WTC11 (cell line): ENCODE measurements around the gene ARVCF. TPM values are rescaled to one million over a fixed set of nuclear protein-coding genes. Genes with fewer than 3 reads are reported as not detected.

Source experiments
- ATAC-seq: fragments of 200-7000 bp; cut with Tn5 transposase; 2 replicates; pipeline ENCODE4 v1.10.0; 2021; ENCODE audit warnings: mild to moderate bottlenecking, moderate library complexity
- CTCF ChIA-PET: fragments of 300-600 bp; sonication (Branson Sonifier 250); formaldehyde crosslinking; loops from one replicate; lab custom pipeline; 2021; ENCODE audit warnings: antibody characterized with exemption; lab: Charles Lee
- POLR2A ChIA-PET: fragments of 350-600 bp; sonication (Branson Sonifier 250); formaldehyde crosslinking; loops from one replicate; lab custom pipeline; 2021; ENCODE audit warnings: antibody characterized with exemption; lab: Charles Lee
- DNase-seq: peaks from one replicate; pipeline ENCODE4 v3.0.0; 2021; ENCODE audit warnings: low spot score
- H3K27ac Mint-ChIP-seq: 2 replicates; pipeline ENCODE4 v1.8.0; 2021; ENCODE audit warnings: mixed read lengths
- H3K27me3 Mint-ChIP-seq: 2 replicates; pipeline ENCODE4 v1.8.0; 2021; ENCODE audit warnings: low read depth, mild to moderate bottlenecking, moderate library complexity, mixed read lengths
- H3K36me3 Mint-ChIP-seq: 2 replicates; pipeline ENCODE4 v1.8.0; 2021; ENCODE audit warnings: mixed read lengths
- H3K4me1 Mint-ChIP-seq: 2 replicates; pipeline ENCODE4 v1.8.0; 2022; ENCODE audit warnings: mixed read lengths
- H3K4me3 Mint-ChIP-seq: 2 replicates; pipeline ENCODE4 v1.8.0; 2021; ENCODE audit warnings: mild to moderate bottlenecking, moderate library complexity, mixed read lengths
- H3K9me3 Mint-ChIP-seq: 2 replicates; pipeline ENCODE4 v1.8.0; 2021; ENCODE audit warnings: mixed read lengths
- EMX1 ChIP-seq: fragments of 250-450 bp; sonication (Bioruptor Pico); IDR thresholded peaks from 2 replicates; pipeline ENCODE4 v1.8.0; 2021; ENCODE audit warnings: mild to moderate bottlenecking
- ESRRA ChIP-seq: sonication (generic); formaldehyde crosslinking; IDR thresholded peaks from 2 replicates; pipeline ENCODE4 v1.8.1; 2022; ENCODE audit warnings: mild to moderate bottlenecking, missing genetic modification reagents, borderline replicate concordance
- FOXP1 ChIP-seq: sonication (generic); formaldehyde crosslinking; IDR thresholded peaks from 2 replicates; pipeline ENCODE4 v1.8.0; 2022; ENCODE audit warnings: missing genetic modification reagents, mild to moderate bottlenecking, moderate library complexity, borderline replicate concordance
- GABPB1 ChIP-seq: sonication (generic); formaldehyde crosslinking; IDR thresholded peaks from 2 replicates; pipeline ENCODE4 v1.8.1; 2023; ENCODE audit warnings: mild to moderate bottlenecking, missing genetic modification reagents
- NFE2L1 ChIP-seq: sonication (generic); formaldehyde crosslinking; IDR thresholded peaks from 2 replicates; pipeline ENCODE4 v1.8.1; 2023; ENCODE audit warnings: missing genetic modification reagents
- OVOL2 ChIP-seq: fragments of 250-450 bp; sonication (Bioruptor Pico); IDR thresholded peaks from 2 replicates; pipeline ENCODE4 v1.9.0; 2021; ENCODE audit warnings: mild to moderate bottlenecking, borderline replicate concordance
- RELA ChIP-seq: sonication (generic); formaldehyde crosslinking; IDR thresholded peaks from 2 replicates; pipeline ENCODE4 v1.8.1; 2022; ENCODE audit warnings: missing genetic modification reagents, mild to moderate bottlenecking, borderline replicate concordance
- SOX15 ChIP-seq: fragments of 250-450 bp; sonication (Bioruptor Pico); IDR thresholded peaks from 2 replicates; pipeline ENCODE4 v1.9.0; 2021; ENCODE audit warnings: mild to moderate bottlenecking
- ZNF121 ChIP-seq: sonication (generic); formaldehyde crosslinking; IDR thresholded peaks from 2 replicates; pipeline ENCODE4 v1.8.0; 2023; ENCODE audit warnings: missing genetic modification reagents
- ZNF219 ChIP-seq: sonication (generic); formaldehyde crosslinking; IDR thresholded peaks from 2 replicates; pipeline ENCODE4 v1.8.0; 2023; ENCODE audit warnings: missing genetic modification reagents, mild to moderate bottlenecking, borderline replicate concordance
- ZNF423 ChIP-seq: fragments of 250-450 bp; sonication (Bioruptor Pico); IDR thresholded peaks from 2 replicates; pipeline ENCODE4 v2.1.2; 2022; ENCODE audit warnings: mild to moderate bottlenecking, moderate library complexity
- ZNF671 ChIP-seq: fragments of 250-450 bp; sonication (Bioruptor Pico); IDR thresholded peaks from 2 replicates; pipeline ENCODE4 v1.8.0; 2021; ENCODE audit warnings: mild to moderate bottlenecking
- total RNA-seq: library from RNA; stranded (reverse); gene quantifications from 3 replicates; pipeline ENCODE4 v1.2.3, GENCODE V29; 2021
- TF ChIP-seq, protein P1 (sequence below): sonication (generic); formaldehyde crosslinking; IDR thresholded peaks from 2 replicates; pipeline ENCODE4 v1.8.0; 2022; ENCODE audit warnings: mild to moderate bottlenecking, missing genetic modification reagents
- TF ChIP-seq, protein P2 (sequence below): sonication (generic); formaldehyde crosslinking; IDR thresholded peaks from 2 replicates; pipeline ENCODE4 v1.8.0; 2022; ENCODE audit warnings: mild to moderate bottlenecking, missing genetic modification reagents
- TF ChIP-seq, protein P3 (sequence below): sonication (generic); formaldehyde crosslinking; IDR thresholded peaks from 2 replicates; pipeline ENCODE4 v1.8.0; 2023; ENCODE audit warnings: missing genetic modification reagents
- TF ChIP-seq, protein P4 (sequence below): sonication (generic); formaldehyde crosslinking; IDR thresholded peaks from 2 replicates; pipeline ENCODE4 v1.8.1; 2023; ENCODE audit warnings: mild to moderate bottlenecking, missing genetic modification reagents
- TF ChIP-seq, protein P5 (sequence below): sonication (generic); formaldehyde crosslinking; IDR thresholded peaks from 2 replicates; pipeline ENCODE4 v1.8.1; 2022; ENCODE audit warnings: mild to moderate bottlenecking, moderate library complexity, missing genetic modification reagents
- TF ChIP-seq, protein P6 (sequence below): sonication (generic); formaldehyde crosslinking; IDR thresholded peaks from 2 replicates; pipeline ENCODE4 v1.8.0; 2022; ENCODE audit warnings: mild to moderate bottlenecking, missing genetic modification reagents
- TF ChIP-seq, protein P7 (sequence below): sonication (generic); formaldehyde crosslinking; IDR thresholded peaks from 2 replicates; pipeline ENCODE4 v1.8.1; 2023; ENCODE audit warnings: mild to moderate bottlenecking, moderate library complexity, missing genetic modification reagents
- TF ChIP-seq, protein P8 (sequence below): fragments of 250-450 bp; sonication (Bioruptor Pico); IDR thresholded peaks from 2 replicates; pipeline ENCODE4 v2.1.2; 2022; ENCODE audit warnings: mild to moderate bottlenecking, moderate library complexity
- TF ChIP-seq, protein P9 (sequence below): sonication (generic); formaldehyde crosslinking; IDR thresholded peaks from 2 replicates; pipeline ENCODE4 v1.8.0; 2022; ENCODE audit warnings: mild to moderate bottlenecking, missing genetic modification reagents

Gene ARVCF
- total RNA-seq, 1 experiment from 2014 or later: 65.4 TPM

DNA sequence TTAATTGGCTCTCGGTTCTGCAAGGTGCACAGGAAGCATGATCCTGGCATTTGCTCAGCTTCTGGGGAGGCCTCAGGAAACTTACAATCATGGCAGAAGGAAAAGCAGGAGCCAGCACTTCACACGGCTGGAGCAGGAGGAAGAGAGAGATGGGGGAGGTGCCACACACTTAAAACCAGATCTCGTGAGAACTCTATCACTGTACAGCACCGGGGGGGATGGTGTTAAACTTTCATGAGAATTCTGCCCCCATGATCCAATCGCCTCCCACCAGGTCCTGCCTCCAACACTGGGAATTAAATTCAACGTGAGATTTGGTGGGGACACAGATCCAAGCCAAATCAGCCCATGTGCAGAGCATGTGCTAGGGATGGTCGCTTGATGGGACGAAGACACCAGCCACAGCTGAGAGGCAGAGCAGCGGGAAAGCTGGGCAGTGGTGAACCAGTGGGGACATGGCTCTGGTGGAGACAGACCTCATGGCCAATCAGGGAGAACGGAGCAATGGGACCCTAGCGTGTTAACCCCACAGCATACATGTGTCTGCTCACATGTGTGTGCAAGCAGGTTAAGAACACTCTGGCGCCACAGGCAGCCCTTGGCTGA, 10.5 kb upstream of the ARVCF start:
- Mint-ChIP-seq H3K27ac (no peak overlapping the region), H3K27me3 (no peaks in the 10 kb centered on the region; the same call in 1 of the 2 replicates), H3K9me3 (no peaks in the 10 kb centered on the region), H3K4me3 (no peak overlapping the region), H3K4me1 (0 out of 2 replicates have a peak, but pooled peaks cover 4% of the 10 kb centered on the region), H3K36me3 (no peaks in the 10 kb centered on the region)
- DNase-seq (no peak), ATAC-seq (no peak)
- no peak for TF ChIP-seq ZNF423 (CRISPR knock-in tag)
- TF ChIP-seq EMX1 (CRISPR knock-in tag): no peak
- no peak for TF ChIP-seq GABPB1 (CRISPR knock-in tag)
- TF ChIP-seq, protein P1, sequence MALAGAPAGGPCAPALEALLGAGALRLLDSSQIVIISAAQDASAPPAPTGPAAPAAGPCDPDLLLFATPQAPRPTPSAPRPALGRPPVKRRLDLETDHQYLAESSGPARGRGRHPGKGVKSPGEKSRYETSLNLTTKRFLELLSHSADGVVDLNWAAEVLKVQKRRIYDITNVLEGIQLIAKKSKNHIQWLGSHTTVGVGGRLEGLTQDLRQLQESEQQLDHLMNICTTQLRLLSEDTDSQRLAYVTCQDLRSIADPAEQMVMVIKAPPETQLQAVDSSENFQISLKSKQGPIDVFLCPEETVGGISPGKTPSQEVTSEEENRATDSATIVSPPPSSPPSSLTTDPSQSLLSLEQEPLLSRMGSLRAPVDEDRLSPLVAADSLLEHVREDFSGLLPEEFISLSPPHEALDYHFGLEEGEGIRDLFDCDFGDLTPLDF: no peak
- TF ChIP-seq SOX15: no peak
- TF ChIP-seq, protein P2, sequence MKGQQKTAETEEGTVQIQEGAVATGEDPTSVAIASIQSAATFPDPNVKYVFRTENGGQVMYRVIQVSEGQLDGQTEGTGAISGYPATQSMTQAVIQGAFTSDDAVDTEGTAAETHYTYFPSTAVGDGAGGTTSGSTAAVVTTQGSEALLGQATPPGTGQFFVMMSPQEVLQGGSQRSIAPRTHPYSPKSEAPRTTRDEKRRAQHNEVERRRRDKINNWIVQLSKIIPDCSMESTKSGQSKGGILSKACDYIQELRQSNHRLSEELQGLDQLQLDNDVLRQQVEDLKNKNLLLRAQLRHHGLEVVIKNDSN (CRISPR knock-in tag): no peak
- TF ChIP-seq ZNF671 (CRISPR knock-in tag): no peak
- no peak for TF ChIP-seq NFE2L1 (CRISPR knock-in tag)
- TF ChIP-seq ZNF121: no peak
- TF ChIP-seq FOXP1 (CRISPR knock-in tag): no peak
- TF ChIP-seq, protein P3, sequence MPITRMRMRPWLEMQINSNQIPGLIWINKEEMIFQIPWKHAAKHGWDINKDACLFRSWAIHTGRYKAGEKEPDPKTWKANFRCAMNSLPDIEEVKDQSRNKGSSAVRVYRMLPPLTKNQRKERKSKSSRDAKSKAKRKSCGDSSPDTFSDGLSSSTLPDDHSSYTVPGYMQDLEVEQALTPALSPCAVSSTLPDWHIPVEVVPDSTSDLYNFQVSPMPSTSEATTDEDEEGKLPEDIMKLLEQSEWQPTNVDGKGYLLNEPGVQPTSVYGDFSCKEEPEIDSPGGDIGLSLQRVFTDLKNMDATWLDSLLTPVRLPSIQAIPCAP: no peak
- TF ChIP-seq, protein P4, sequence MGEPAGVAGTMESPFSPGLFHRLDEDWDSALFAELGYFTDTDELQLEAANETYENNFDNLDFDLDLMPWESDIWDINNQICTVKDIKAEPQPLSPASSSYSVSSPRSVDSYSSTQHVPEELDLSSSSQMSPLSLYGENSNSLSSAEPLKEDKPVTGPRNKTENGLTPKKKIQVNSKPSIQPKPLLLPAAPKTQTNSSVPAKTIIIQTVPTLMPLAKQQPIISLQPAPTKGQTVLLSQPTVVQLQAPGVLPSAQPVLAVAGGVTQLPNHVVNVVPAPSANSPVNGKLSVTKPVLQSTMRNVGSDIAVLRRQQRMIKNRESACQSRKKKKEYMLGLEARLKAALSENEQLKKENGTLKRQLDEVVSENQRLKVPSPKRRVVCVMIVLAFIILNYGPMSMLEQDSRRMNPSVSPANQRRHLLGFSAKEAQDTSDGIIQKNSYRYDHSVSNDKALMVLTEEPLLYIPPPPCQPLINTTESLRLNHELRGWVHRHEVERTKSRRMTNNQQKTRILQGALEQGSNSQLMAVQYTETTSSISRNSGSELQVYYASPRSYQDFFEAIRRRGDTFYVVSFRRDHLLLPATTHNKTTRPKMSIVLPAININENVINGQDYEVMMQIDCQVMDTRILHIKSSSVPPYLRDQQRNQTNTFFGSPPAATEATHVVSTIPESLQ (CRISPR knock-in tag): no peak
- TF ChIP-seq, protein P5, sequence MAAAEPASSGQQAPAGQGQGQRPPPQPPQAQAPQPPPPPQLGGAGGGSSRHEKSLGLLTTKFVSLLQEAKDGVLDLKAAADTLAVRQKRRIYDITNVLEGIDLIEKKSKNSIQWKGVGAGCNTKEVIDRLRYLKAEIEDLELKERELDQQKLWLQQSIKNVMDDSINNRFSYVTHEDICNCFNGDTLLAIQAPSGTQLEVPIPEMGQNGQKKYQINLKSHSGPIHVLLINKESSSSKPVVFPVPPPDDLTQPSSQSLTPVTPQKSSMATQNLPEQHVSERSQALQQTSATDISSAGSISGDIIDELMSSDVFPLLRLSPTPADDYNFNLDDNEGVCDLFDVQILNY: no peak
- TF ChIP-seq RELA (CRISPR knock-in tag): no peak
- no peak for TF ChIP-seq ZNF219 (CRISPR knock-in tag)
- no peak for TF ChIP-seq ESRRA (CRISPR knock-in tag)
- POLR2A ChIA-PET: no interaction called here
- CTCF ChIA-PET: interaction anchor here (1.4 kb wide), 1 partner anchor 57 kb away, joined by 4 read pairs; no protein-coding TSS in a partner anchor

DNA sequence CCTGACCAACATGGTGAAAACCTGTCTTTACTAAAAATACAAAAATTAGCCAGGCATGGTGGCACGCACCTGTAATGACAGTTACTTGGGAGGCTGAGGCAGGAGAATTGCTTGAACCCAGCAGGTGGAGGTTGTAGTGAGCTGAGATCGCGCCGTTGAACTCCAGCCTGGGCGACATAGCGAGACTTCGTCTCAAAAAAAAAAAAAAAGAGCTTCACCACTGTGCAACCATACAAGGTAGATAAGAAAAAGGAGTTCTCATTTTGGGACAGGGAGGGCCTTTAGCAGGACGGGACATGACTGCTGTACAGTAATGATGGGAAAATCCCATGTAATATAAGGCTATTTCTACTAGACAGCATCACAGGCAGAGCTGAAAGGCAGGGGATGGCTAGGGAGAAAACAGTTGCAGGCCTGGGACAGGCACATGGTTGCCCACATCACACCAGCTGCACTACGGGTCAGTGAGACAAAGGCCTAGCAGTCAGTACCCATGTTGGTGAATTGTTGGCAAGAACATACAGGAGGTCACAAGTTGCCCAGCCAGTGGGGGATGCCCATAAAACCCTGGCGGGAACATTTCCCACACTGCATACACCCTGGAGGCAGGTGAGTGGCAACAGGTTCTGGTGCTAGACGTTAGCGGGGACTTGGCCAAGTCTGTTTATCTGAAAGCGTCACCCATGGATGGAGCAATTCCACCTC, 9.7 kb upstream of the ARVCF start:
- DNase-seq (no peak), ATAC-seq (no peak)
- CTCF ChIA-PET: interaction anchor here (1.4 kb wide), 1 partner anchor 56 kb away, joined by 4 read pairs; no protein-coding TSS in a partner anchor
- peaks cover 6% of the 10 kb centered on the region for H3K4me1 Mint-ChIP-seq
- no peak overlapping the region for H3K27ac Mint-ChIP-seq
- H3K4me3 Mint-ChIP-seq: no peak overlapping the region
- peaks cover 3% of the 10 kb centered on the region; the same call in 1 of the 2 replicates for H3K27me3 Mint-ChIP-seq
- POLR2A ChIA-PET: interaction anchor here (0.6 kb wide), 1 partner anchor 179 kb away, joined by 3 read pairs; no protein-coding TSS in a partner anchor
- H3K36me3 Mint-ChIP-seq: no peaks in the 10 kb centered on the region
- no peaks in the 10 kb centered on the region for H3K9me3 Mint-ChIP-seq
- TF ChIP-seq, protein P6, sequence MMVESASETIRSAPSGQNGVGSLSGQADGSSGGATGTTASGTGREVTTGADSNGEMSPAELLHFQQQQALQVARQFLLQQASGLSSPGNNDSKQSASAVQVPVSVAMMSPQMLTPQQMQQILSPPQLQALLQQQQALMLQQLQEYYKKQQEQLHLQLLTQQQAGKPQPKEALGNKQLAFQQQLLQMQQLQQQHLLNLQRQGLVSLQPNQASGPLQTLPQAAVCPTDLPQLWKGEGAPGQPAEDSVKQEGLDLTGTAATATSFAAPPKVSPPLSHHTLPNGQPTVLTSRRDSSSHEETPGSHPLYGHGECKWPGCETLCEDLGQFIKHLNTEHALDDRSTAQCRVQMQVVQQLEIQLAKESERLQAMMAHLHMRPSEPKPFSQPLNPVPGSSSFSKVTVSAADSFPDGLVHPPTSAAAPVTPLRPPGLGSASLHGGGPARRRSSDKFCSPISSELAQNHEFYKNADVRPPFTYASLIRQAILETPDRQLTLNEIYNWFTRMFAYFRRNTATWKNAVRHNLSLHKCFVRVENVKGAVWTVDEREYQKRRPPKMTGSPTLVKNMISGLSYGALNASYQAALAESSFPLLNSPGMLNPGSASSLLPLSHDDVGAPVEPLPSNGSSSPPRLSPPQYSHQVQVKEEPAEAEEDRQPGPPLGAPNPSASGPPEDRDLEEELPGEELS (CRISPR knock-in tag): no peak
- TF ChIP-seq, protein P7, sequence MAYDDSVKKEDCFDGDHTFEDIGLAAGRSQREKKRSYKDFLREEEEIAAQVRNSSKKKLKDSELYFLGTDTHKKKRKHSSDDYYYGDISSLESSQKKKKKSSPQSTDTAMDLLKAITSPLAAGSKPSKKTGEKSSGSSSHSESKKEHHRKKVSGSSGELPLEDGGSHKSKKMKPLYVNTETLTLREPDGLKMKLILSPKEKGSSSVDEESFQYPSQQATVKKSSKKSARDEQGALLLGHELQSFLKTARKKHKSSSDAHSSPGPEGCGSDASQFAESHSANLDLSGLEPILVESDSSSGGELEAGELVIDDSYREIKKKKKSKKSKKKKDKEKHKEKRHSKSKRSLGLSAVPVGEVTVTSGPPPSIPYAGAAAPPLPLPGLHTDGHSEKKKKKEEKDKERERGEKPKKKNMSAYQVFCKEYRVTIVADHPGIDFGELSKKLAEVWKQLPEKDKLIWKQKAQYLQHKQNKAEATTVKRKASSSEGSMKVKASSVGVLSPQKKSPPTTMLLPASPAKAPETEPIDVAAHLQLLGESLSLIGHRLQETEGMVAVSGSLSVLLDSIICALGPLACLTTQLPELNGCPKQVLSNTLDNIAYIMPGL: no peak
- TF ChIP-seq, protein P5: no peak
- TF ChIP-seq, protein P8, sequence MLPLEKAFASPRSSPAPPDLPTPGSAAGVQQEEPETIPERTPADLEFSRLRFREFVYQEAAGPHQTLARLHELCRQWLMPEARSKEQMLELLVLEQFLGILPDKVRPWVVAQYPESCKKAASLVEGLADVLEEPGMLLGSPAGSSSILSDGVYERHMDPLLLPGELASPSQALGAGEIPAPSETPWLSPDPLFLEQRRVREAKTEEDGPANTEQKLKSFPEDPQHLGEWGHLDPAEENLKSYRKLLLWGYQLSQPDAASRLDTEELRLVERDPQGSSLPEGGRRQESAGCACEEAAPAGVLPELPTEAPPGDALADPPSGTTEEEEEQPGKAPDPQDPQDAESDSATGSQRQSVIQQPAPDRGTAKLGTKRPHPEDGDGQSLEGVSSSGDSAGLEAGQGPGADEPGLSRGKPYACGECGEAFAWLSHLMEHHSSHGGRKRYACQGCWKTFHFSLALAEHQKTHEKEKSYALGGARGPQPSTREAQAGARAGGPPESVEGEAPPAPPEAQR (CRISPR knock-in tag): no peak
- TF ChIP-seq NFE2L1 (CRISPR knock-in tag): no peak
- no peak for TF ChIP-seq OVOL2
- TF ChIP-seq, protein P9, sequence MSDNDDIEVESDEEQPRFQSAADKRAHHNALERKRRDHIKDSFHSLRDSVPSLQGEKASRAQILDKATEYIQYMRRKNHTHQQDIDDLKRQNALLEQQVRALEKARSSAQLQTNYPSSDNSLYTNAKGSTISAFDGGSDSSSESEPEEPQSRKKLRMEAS: no peak
- no peak for TF ChIP-seq SOX15
